Activated CD4-positive, alpha-beta memory T cell treated with anti-CD3 and anti-CD28 coated beads for 36 hours (primary cell): ENCODE results near the gene APP. TPM values are rescaled to one million over a fixed set of nuclear protein-coding genes. Genes with fewer than 3 reads are reported as not detected.

Experiments
- CTCF ChIA-PET: fragments of 350-600 bp; sonication (Branson Sonifier 250); formaldehyde crosslinking; loops from one replicate; lab custom pipeline; 2021; ENCODE audit warnings: antibody characterized with exemption, inconsistent platforms; lab: Charles Lee
- POLR2A ChIA-PET: fragments of 350-600 bp; sonication (Branson Sonifier 250); formaldehyde crosslinking; loops from one replicate; lab custom pipeline; 2021; ENCODE audit warnings: antibody characterized with exemption; lab: Charles Lee
- DNase-seq: peaks from one replicate; pipeline ENCODE4 v3.0.0-alpha.2; 2020
- H3K27ac Mint-ChIP-seq: one replicate; pipeline ENCODE4 v1.8.0; 2021; ENCODE audit warnings: mixed read lengths
- H3K27me3 Mint-ChIP-seq: one replicate; pipeline ENCODE4 v1.8.0; 2021; ENCODE audit warnings: mixed read lengths
- H3K36me3 Mint-ChIP-seq: one replicate; pipeline ENCODE4 v1.8.0; 2021; ENCODE audit warnings: mixed read lengths
- H3K4me1 Mint-ChIP-seq: one replicate; pipeline ENCODE4 v1.8.0; 2021; ENCODE audit warnings: low read depth, mixed read lengths
- H3K4me3 Mint-ChIP-seq: one replicate; pipeline ENCODE4 v1.8.0; 2021; ENCODE audit warnings: mild to moderate bottlenecking, mixed read lengths
- H3K9me3 Mint-ChIP-seq: one replicate; pipeline ENCODE4 v1.8.0; 2021; ENCODE audit warnings: mixed read lengths
- intact Hi-C: fragments of 100-400 bp; cut with micrococcal nuclease; formaldehyde crosslinking; loops from one replicate; pipeline ENCODE4 v1.15.1; 2023
- total RNA-seq, 2 experiments: library from RNA; stranded (reverse); gene quantifications; one replicate each; pipeline ENCODE4 v1.2.3, GENCODE V29; 2021

The APP gene
- total RNA-seq, 2 experiments from 2014 or later, result 46.3 to 47.1 TPM

DNA sequence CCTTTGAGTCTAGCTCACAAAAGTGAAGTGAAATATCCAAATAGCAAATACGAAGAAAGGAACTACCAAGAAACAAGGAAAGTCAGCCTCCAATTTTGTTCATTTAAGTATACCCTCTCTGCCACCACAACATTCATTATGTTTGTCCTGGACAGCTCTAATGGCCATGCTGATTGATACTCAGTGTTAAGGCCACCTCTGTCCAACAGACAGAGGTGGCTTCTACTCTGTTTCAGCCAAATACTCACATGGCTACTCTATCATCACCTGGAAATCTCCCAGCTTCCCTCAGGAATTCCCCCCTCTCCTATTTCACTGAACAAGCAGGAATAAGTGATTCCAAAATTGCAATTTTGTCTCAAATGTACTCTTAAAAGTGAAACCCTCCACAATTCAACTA, 10.7 kb downstream of the APP start:
- no peak for DNase-seq
- no peaks in the 10 kb centered on the region for H3K27me3 Mint-ChIP-seq
- no peak overlapping the region for H3K27ac Mint-ChIP-seq
- no peaks in the 10 kb centered on the region for H3K9me3 Mint-ChIP-seq
- POLR2A ChIA-PET, result no interaction called here
- CTCF ChIA-PET, result interaction anchor here (1.5 to 1.6 kb wide), 2 partner anchors 10 to 11 kb away, joined by 4 to 5 read pairs; partner anchors contain the start of gene APP
- peaks cover 20% of the 10 kb centered on the region for H3K4me1 Mint-ChIP-seq
- H3K36me3 Mint-ChIP-seq, result no peaks in the 10 kb centered on the region
- intact Hi-C loops, result loop anchor here (10.0 kb wide), 1 partner anchor 185 kb away; no protein-coding TSS in a partner anchor
- no peak overlapping the region for H3K4me3 Mint-ChIP-seq

DNA sequence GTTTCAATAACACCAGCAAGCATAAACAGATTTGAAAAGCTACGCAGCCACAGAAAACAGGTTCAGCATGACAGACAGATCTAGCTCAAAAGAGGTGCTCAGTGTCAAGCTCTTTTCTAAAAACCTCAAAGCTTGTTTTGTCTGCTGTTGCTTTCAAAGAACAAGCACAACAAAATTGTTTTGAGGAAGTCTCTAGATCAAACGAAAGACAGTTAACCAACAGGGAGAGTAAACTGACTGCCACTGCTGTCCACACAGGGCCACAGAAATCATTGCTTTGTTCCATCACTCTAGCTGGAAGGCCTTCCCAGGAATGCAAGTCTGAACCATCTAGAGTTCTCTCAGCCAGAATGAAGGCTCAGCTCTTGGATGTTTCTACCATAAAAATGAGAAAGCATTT, 12.8 kb downstream of the APP start:
- Mint-ChIP-seq H3K36me3 (no peaks in the 10 kb centered on the region), H3K4me3 (no peak overlapping the region), H3K27me3 (no peaks in the 10 kb centered on the region), H3K9me3 (no peaks in the 10 kb centered on the region), H3K4me1 (peaks cover 20% of the 10 kb centered on the region), H3K27ac (no peak overlapping the region)
- ChIA-PET POLR2A (no interaction called here), CTCF (interaction anchor here (1.7 kb wide), 2 partner anchors 12 to 13 kb away, joined by 7 to 9 read pairs; partner anchors contain the start of gene APP)
- intact Hi-C loops, result no loop called here
- no peak for DNase-seq

- CTCF ChIA-PET, result no interaction called here
These were observed 15.8 kb downstream of the APP start for GRCh38 chr21:26154753-26155152.

DNA sequence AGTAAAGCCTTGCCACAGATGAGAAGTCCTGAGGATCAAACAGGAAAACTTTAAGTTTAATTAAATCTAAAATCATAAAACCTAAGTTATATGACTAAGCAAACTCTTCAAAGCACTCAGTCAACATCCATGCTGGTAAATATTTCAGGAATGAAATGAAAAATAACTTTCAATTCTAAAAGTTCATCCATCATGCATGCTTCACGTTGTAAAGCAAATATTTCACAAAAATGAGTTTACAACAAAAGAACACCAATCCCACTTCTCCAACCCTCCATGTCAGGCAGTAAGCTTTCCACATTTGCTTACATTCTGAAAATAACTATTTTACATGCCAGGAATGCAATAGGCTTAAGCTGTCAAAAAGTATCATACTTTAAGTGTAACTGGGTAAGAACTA, 16.8 kb downstream of the APP start:
- DNase-seq, result no peak
- H3K27ac Mint-ChIP-seq, result no peak overlapping the region
- no peaks in the 10 kb centered on the region for H3K27me3 Mint-ChIP-seq
- ChIA-PET CTCF (no interaction called here), POLR2A (interaction anchor here (0.5 kb wide), 1 partner anchor 10 kb away, joined by 3 read pairs; no protein-coding TSS in a partner anchor)
- H3K4me3 Mint-ChIP-seq, result no peak overlapping the region
- peaks cover 21% of the 10 kb centered on the region for H3K4me1 Mint-ChIP-seq
- intact Hi-C loops, result no loop called here
- no peaks in the 10 kb centered on the region for H3K9me3 Mint-ChIP-seq
- no peaks in the 10 kb centered on the region for H3K36me3 Mint-ChIP-seq

More at GRCh38 chr21:26154753-26155152, 15.8 kb downstream of the APP start:
- intact Hi-C loops, result no loop called here
- Mint-ChIP-seq H3K9me3 (no peaks in the 10 kb centered on the region), H3K27ac (no peak overlapping the region), H3K4me3 (no peak overlapping the region), H3K36me3 (no peaks in the 10 kb centered on the region), H3K4me1 (peaks cover 18% of the 10 kb centered on the region), H3K27me3 (no peaks in the 10 kb centered on the region)
- POLR2A ChIA-PET, result no interaction called here
- no peak for DNase-seq

GRCh38 chr21:26148840-26149354, 21.7 kb downstream of the APP start:
- Mint-ChIP-seq H3K27me3 (no peaks in the 10 kb centered on the region), H3K4me3 (no peak overlapping the region), H3K9me3 (no peaks in the 10 kb centered on the region), H3K4me1 (peaks cover 18% of the 10 kb centered on the region), H3K36me3 (peaks cover 2% of the 10 kb centered on the region), H3K27ac (no peak overlapping the region)
- intact Hi-C loops, result no loop called here
- POLR2A ChIA-PET, result no interaction called here
- no peak for DNase-seq
- CTCF ChIA-PET, result interaction anchor here (1.9 kb wide), 1 partner anchor 11 kb away, joined by 5 read pairs; no protein-coding TSS in a partner anchor

DNA sequence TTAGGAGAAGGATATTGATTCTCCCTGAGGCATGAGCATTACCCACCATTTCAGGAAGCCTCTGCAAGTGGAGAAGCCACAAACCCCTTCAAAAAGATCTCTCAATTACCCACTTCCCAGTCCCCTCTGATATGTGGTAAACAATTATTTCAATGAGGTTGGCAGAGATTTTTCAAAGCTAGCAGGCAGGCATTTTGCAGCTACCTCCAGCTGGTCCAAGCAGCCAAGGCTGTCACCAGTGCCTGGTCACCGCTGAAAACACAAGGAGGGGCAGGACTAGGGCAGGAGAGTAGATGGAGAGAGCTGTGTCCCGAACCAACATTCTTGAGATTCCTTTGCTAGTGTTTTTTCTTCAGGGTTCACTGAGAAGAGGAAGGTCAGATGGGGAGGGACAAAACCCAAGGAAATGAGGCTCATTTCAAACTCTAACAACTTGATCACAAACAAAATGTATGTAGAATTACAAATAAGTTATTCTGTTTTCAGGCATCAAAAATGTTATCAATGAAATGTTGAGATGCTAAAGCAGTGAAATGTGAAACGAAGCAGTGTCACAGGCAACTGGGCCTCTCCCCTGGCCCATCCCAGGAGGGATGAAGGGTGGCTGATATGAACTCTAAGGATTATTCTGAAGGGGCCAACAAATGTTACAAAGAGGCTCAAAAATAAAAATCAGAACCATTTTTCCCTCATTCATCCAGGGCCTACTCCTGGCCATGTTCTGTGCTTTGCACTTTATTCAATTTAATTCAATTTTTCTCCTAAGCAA, 22.3 kb downstream of the APP start:
- intact Hi-C loops, result no loop called here
- no peak for DNase-seq
- Mint-ChIP-seq H3K4me3 (no peak overlapping the region), H3K9me3 (no peaks in the 10 kb centered on the region), H3K36me3 (peaks cover 2% of the 10 kb centered on the region), H3K4me1 (peaks cover 18% of the 10 kb centered on the region), H3K27me3 (no peaks in the 10 kb centered on the region), H3K27ac (no peak overlapping the region)
- POLR2A ChIA-PET, result no interaction called here
- CTCF ChIA-PET, result no interaction called here

- Mint-ChIP-seq H3K4me3 (no peak overlapping the region), H3K9me3 (no peaks in the 10 kb centered on the region), H3K27ac (no peak overlapping the region), H3K36me3 (peaks cover 2% of the 10 kb centered on the region), H3K27me3 (no peaks in the 10 kb centered on the region), H3K4me1 (peaks cover 18% of the 10 kb centered on the region)
- intact Hi-C loops, result no loop called here
- DNase-seq, result no peak
- POLR2A ChIA-PET, result no interaction called here
- CTCF ChIA-PET, result no interaction called here
These were observed 23.0 kb downstream of the APP start for GRCh38 chr21:26147535-26147934.

DNA sequence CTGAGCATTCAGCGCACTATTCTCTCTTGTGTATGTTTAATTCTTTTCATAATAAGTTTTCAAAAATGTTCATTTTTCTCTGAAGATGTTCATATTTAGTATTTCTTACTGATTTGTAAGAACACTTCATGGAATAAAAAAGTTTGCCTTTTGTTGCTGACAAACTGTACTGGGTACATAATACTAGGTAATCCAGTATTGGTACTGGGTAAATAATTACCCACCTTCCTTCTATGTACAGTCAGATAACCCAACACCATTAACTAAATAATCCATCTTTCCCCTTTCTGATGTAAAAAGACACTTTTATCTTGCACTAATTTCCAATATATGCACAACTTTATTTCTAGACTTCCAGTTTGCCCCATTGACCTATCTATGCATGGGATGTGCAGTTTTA, 23.9 kb downstream of the APP start:
- H3K4me1 Mint-ChIP-seq, result peaks cover 18% of the 10 kb centered on the region
- POLR2A ChIA-PET, result no interaction called here
- CTCF ChIA-PET, result no interaction called here
- no peaks in the 10 kb centered on the region for H3K27me3 Mint-ChIP-seq
- no peak overlapping the region for H3K4me3 Mint-ChIP-seq
- intact Hi-C loops, result no loop called here
- DNase-seq, result no peak
- no peaks in the 10 kb centered on the region for H3K9me3 Mint-ChIP-seq
- H3K27ac Mint-ChIP-seq, result no peak overlapping the region
- H3K36me3 Mint-ChIP-seq, result peaks cover 5% of the 10 kb centered on the region

DNA sequence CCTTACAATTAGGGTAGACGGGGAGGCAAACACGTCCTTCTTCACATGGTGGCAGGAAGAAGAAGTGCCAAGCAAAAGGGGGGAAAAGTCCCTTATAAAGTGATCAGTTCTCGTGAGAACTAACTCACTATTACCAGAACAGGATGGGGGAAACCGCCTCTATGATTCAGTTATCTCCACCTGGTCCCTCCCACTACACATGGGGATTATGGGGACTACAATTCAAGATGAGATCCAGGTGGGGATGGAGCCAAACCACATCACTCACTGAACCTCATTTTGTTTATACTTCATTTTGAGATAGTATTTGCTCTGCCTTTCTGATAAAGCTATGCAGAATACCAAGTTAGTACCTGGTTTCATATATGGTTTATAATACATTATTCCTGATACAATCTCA, 26.5 kb downstream of the APP start:
- Mint-ChIP-seq H3K9me3 (no peaks in the 10 kb centered on the region), H3K36me3 (peaks cover 5% of the 10 kb centered on the region), H3K4me1 (peaks cover 16% of the 10 kb centered on the region), H3K27me3 (no peaks in the 10 kb centered on the region), H3K4me3 (no peak overlapping the region), H3K27ac (no peak overlapping the region)
- ChIA-PET POLR2A (no interaction called here), CTCF (no interaction called here)
- intact Hi-C loops, result no loop called here
- DNase-seq, result no peak

- ChIA-PET POLR2A (no interaction called here), CTCF (no interaction called here)
- DNase-seq, result no peak
- no peaks in the 10 kb centered on the region for H3K27me3 Mint-ChIP-seq
- intact Hi-C loops, result no loop called here
- peaks cover 3% of the 10 kb centered on the region for H3K36me3 Mint-ChIP-seq
- H3K4me3 Mint-ChIP-seq, result no peak overlapping the region
- H3K4me1 Mint-ChIP-seq, result peaks cover 3% of the 10 kb centered on the region
- H3K9me3 Mint-ChIP-seq, result no peaks in the 10 kb centered on the region
- no peak overlapping the region for H3K27ac Mint-ChIP-seq
These were observed 28.2 kb downstream of the APP start for GRCh38 chr21:26142363-26142762.

DNA sequence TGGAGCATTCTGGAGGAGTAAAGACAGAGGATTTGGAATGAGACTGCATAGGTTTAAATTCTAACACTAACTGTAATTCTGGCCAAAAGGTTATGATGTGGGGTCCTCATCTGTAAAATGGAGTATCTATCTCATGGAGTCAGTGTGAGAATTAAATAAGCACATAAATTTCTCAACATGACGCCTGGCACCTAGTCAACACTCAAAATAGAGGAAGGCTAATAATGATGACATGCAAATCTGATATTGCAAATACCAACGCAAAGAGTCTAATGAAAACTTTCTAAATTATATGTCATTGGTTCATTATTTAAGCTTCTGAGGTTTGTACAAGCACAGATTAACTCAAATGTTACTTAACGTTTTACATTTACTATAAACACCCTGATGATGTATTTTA, 29.6 kb downstream of the APP start:
- POLR2A ChIA-PET, result no interaction called here
- no peak overlapping the region for H3K27ac Mint-ChIP-seq
- no peak for DNase-seq
- no peak overlapping the region for H3K4me3 Mint-ChIP-seq
- peaks cover 3% of the 10 kb centered on the region for H3K36me3 Mint-ChIP-seq
- intact Hi-C loops, result no loop called here
- no peaks in the 10 kb centered on the region for H3K27me3 Mint-ChIP-seq
- H3K4me1 Mint-ChIP-seq, result peaks cover 13% of the 10 kb centered on the region
- CTCF ChIA-PET, result no interaction called here
- no peaks in the 10 kb centered on the region for H3K9me3 Mint-ChIP-seq

DNA sequence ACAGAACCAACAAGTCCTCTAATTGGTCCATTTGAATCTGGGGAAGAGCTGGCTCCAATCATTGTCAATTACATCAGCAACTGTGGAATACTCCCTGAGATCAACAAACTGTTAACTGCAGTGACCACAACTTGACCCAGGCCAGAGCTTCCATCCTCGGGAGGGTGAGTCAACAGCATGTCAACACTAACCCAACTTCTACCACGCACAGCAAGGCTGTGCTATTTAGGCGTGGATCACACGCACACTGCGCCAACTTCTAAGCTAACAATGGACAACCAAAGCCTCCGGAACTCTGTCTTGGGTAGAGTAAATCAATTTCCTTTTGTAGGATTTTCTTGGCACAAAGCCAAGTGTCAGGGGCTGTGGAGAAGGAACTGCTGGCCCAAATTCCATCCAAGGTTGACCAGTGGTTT, 30.4 kb downstream of the APP start:
- ChIA-PET POLR2A (no interaction called here), CTCF (no interaction called here)
- intact Hi-C loops, result no loop called here
- no peaks in the 10 kb centered on the region for H3K9me3 Mint-ChIP-seq
- H3K4me1 Mint-ChIP-seq, result peaks cover 13% of the 10 kb centered on the region
- H3K27ac Mint-ChIP-seq, result no peak overlapping the region
- DNase-seq, result no peak
- no peaks in the 10 kb centered on the region for H3K27me3 Mint-ChIP-seq
- peaks cover 3% of the 10 kb centered on the region for H3K36me3 Mint-ChIP-seq
- no peak overlapping the region for H3K4me3 Mint-ChIP-seq
